Fibroblast of lung (primary cell): ENCODE results near the gene MYRIP.

Source experiments
- CTCF ChIP-seq, 2 donors: IDR thresholded peaks in 1 of 2; conservative IDR thresholded peaks in 1 of 2; 1 replicate in 1 of 2; 2 replicates in 1 of 2; pipeline ENCODE4 v1.5.1; 2011 to 2012; ENCODE audit warnings: low read length in 2 of 2, control low read depth in 1 of 2, inconsistent platforms in 1 of 2, low read depth in 1 of 2, mild to moderate bottlenecking in 1 of 2
- EZH2 ChIP-seq: IDR thresholded peaks from 2 replicates; pipeline ENCODE4 v1.5.1; 2012; ENCODE audit warnings: low read length, control low read depth, mild to moderate bottlenecking; ENCODE audit errors: missing control alignments

- TF ChIP-seq CTCF (conservative IDR thresholded peaks at IDR 0.05 in 1 of 2, IDR thresholded peaks at IDR 0.05 in 1 of 2; ENCODE audit: low read depth in 1 of 2, low read length in 2 of 2) (no peak), EZH2 (no peak)
Measured at GRCh38 chr3:40037582-40037981, 228.2 kb downstream of the MYRIP start.
